Psoas muscle (tissue), 8 donors: ENCODE measurements around the gene LINS1. TPM values are rescaled to one million over a fixed set of nuclear protein-coding genes. Genes with fewer than 3 reads are reported as not detected.
A peak's percentile ranks its signal among the peaks of the same experiment; 100 is the strongest.

ENCODE experiments used
- ATAC-seq, 4 donors: fragments of 200-7000 bp; cut with Tn5 transposase; one replicate each; pipeline ENCODE4 v1.9.1; 2020; ENCODE audit warnings: moderate library complexity in 3 of 4, mild to moderate bottlenecking in 2 of 4
- DNase-seq, 2 donors: peaks; one replicate each; pipeline ENCODE4 v3.0.0-alpha.2; 2020
- H3K27ac ChIP-seq: fragments of 200-600 bp; one replicate; pipeline ENCODE4 v1.8.0; 2022
- H3K27me3 ChIP-seq, 3 donors: fragments of 200-600 bp in 1 of 3; one replicate each; pipeline versions ENCODE4 v1.6.1 to v1.8.0; 2013 to 2022; ENCODE audit warnings: low read length in 2 of 3, mild to moderate bottlenecking in 2 of 3, moderate library complexity in 1 of 3; ENCODE audit not compliant: insufficient read depth in 3 of 3
- H3K36me3 ChIP-seq, 2 donors: fragments of 200-600 bp in 1 of 2; one replicate each; pipeline versions ENCODE4 v1.6.1 to v1.8.0; 2013 to 2022; ENCODE audit warnings: low read depth in 1 of 2, mild to moderate bottlenecking in 1 of 2, moderate library complexity in 1 of 2; ENCODE audit not compliant: insufficient read depth in 1 of 2
- H3K4me1 ChIP-seq: fragments of 200-600 bp; one replicate; pipeline ENCODE4 v1.8.0; 2022
- H3K4me3 ChIP-seq: fragments of 200-600 bp; one replicate; pipeline ENCODE4 v1.8.0; 2022; ENCODE audit warnings: mild to moderate bottlenecking
- H3K9me3 ChIP-seq: fragments of 200-600 bp; one replicate; pipeline ENCODE4 v1.8.0; 2022
- WGBS, 3 donors: extraction: QIAGEN DNeasy Blood & Tissue Kit; methylation state at CpG; one replicate each; pipeline versions ENCODE4 v1.1.6 to v1.1.7; 2013; 5-methylcytosine and 5-hydroxymethylcytosine counted together
- intact Hi-C, 2 donors: fragments of 100-400 bp; cut with DNase I; formaldehyde crosslinking; loops; one replicate each; pipeline versions ENCODE4 v1.11.0 to v1.14.2; 2022
- polyA plus RNA-seq, 3 donors: library from polyadenylated mRNA; stranded (reverse); fragments of 200-250 nt; gene quantifications; one replicate each; pipeline ENCODE4 v1.2.3, GENCODE V29; 2013
- total RNA-seq, 4 donors: library from RNA; stranded (reverse); fragmentation: NEBNext Ultra II Directional in 2 of 4; extraction: Animal tissue kit (Norgen Biotek cat#: 25700) in 2 of 4; gene quantifications; one replicate each; pipeline versions ENCODE4 v1.2.1 to v1.2.4, GENCODE V29; 2021 to 2023
- TF ChIP-seq, protein P1 (sequence below): fragments of 200-600 bp; IDR thresholded peaks from one replicate; pipeline ENCODE4 v1.8.0; 2022; ENCODE audit warnings: antibody characterized with exemption
- donor health status: healthy with polysubstance abuse.
- donor health status: DM: no; HTN: no; CAD: no; lungs with moderate emphysema.
- donor health status: Bipolar disorder and iron deficiency.
- donor health status: healthy.
- donor health status: DM: yes; HTN: yes; CAD: no.
- donor health status: DM: no; HTN: no; CAD: no.
- donor health status: DM: no; HTN: no; CAD: no.
- donor health status: DM: yes; HTN: yes; CAD: no.

Gene LINS1
- total and polyA plus RNA-seq, 7 donors: 4.3 to 15.1 (median 8.3) TPM

- intact Hi-C loops: loop anchor here in 1 of 2 donors (10.0 kb wide), 1 partner anchor 654 kb away; no protein-coding TSS in a partner anchor
- no peaks in the 10 kb centered on the region for H3K27me3 ChIP-seq
- no peaks in the 10 kb centered on the region for H3K9me3 ChIP-seq
- no peak for DNase-seq
- TF ChIP-seq, protein P1, sequence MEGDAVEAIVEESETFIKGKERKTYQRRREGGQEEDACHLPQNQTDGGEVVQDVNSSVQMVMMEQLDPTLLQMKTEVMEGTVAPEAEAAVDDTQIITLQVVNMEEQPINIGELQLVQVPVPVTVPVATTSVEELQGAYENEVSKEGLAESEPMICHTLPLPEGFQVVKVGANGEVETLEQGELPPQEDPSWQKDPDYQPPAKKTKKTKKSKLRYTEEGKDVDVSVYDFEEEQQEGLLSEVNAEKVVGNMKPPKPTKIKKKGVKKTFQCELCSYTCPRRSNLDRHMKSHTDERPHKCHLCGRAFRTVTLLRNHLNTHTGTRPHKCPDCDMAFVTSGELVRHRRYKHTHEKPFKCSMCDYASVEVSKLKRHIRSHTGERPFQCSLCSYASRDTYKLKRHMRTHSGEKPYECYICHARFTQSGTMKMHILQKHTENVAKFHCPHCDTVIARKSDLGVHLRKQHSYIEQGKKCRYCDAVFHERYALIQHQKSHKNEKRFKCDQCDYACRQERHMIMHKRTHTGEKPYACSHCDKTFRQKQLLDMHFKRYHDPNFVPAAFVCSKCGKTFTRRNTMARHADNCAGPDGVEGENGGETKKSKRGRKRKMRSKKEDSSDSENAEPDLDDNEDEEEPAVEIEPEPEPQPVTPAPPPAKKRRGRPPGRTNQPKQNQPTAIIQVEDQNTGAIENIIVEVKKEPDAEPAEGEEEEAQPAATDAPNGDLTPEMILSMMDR: no peak
- peaks cover 3% of the 10 kb centered on the region for H3K4me1 ChIP-seq
- WGBS, 3 donors: 55 to 100% (median 90%) methylated on average over 1 of the region's 1 CpG
- no peak overlapping the region for H3K4me3 ChIP-seq
- no peaks in the 10 kb centered on the region for H3K36me3 ChIP-seq
- ATAC-seq: no peak
- H3K27ac ChIP-seq: no peak overlapping the region
Measured at GRCh38 chr15:100588638-100589242, 13.2 kb downstream of the LINS1 start.

- intact Hi-C loops: loop anchor here in 1 of 2 donors (10.0 kb wide), 1 partner anchor 646 kb away; no protein-coding TSS in a partner anchor
- Histone ChIP-seq H3K4me3 (no peak overlapping the region), H3K9me3 (no peaks in the 10 kb centered on the region), H3K27ac (no peak overlapping the region), H3K4me1 (no peaks in the 10 kb centered on the region), H3K27me3 (no peaks in the 10 kb centered on the region), H3K36me3 (peaks cover 0 to 7% of the 10 kb centered on the region in 2 donors)
- TF ChIP-seq, protein P1: no peak
- no peak for ATAC-seq
- DNase-seq: no peak
- WGBS, 3 donors: 90 to 95% (median 91%) methylated on average over 4 of the region's 4 CpGs
Measured at GRCh38 chr15:100580414-100580813, 21.6 kb downstream of the LINS1 start.

DNA sequence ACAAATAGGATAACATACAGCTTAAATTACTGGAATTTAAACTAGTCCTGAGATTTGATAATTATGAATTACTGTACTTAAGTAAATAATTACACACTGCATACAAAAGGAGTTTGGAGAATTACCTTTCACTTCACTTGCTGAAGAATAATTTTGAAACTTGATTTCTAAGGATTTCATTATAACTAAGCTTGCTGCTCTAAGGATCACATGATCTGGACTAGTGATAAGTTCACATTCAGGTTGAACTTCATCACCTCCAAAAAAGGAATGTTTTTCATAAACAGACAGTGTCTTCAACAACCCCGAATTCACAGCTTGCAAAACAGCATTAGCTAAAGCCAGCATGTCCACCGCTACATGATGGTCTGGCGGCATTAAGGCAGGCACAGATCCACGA lies 28.5 kb downstream of the LINS1 start:
- Histone ChIP-seq H3K4me3 (no peak overlapping the region), H3K9me3 (no peaks in the 10 kb centered on the region), H3K4me1 (peaks cover 10% of the 10 kb centered on the region), H3K27me3 (no peaks in the 10 kb centered on the region), H3K36me3 (peaks cover 0 to 46% of the 10 kb centered on the region in 2 donors), H3K27ac (no peak overlapping the region)
- DNase-seq: no peak
- no peak for ATAC-seq
- WGBS, 3 donors: 88 to 93% (median 88%) methylated on average over 4 of the region's 4 CpGs
- TF ChIP-seq, protein P1: no peak
- intact Hi-C loops: loop anchor here (2.0 to 5.0 kb wide), 2 partner anchors 223 to 226 kb away; no protein-coding TSS in a partner anchor

- TF ChIP-seq, protein P1: peak; percentile 71
- Histone ChIP-seq H3K4me1 (peaks cover 10% of the 10 kb centered on the region), H3K27ac (no peak overlapping the region), H3K36me3 (peaks cover 0 to 46% of the 10 kb centered on the region in 2 donors), H3K4me3 (no peak overlapping the region), H3K9me3 (no peaks in the 10 kb centered on the region), H3K27me3 (no peaks in the 10 kb centered on the region)
- DNase-seq: no peak
- intact Hi-C loops: loop anchor here (2.0 to 5.0 kb wide), 2 partner anchors 222 to 225 kb away; no protein-coding TSS in a partner anchor
- WGBS, 3 donors: 61 to 66% (median 62%) methylated on average over 4 of the region's 4 CpGs
- ATAC-seq: peak in 3 of 4 donors; percentile 25 to 69 (median 54)
Measured at GRCh38 chr15:100572362-100572983, 29.5 kb downstream of the LINS1 start.
